HEK293T (cell line): ENCODE measurements around the gene RASD1.
A peak's percentile ranks its signal among the peaks of the same experiment; 100 is the strongest.

Experiments used
- BHLHE40 ChIP-seq: fragments of 450-650 bp; IDR thresholded peaks from 2 replicates; pipeline ENCODE4 v1.6.1; 2016; ENCODE audit warnings: mild to moderate bottlenecking, moderate library complexity, borderline replicate concordance
- ELF4 ChIP-seq: fragments of 450-650 bp; IDR thresholded peaks from 2 replicates; pipeline ENCODE4 v1.6.1; 2017; ENCODE audit warnings: antibody characterized with exemption
- FOXA1 ChIP-seq: fragments of 450-650 bp; IDR thresholded peaks from 2 replicates; pipeline ENCODE4 v1.6.1; 2016; ENCODE audit warnings: mild to moderate bottlenecking
- FOXK2 ChIP-seq: fragments of 450-650 bp; IDR thresholded peaks from 2 replicates; pipeline ENCODE4 v1.6.1; 2016; ENCODE audit warnings: mild to moderate bottlenecking
- FOXM1 ChIP-seq: fragments of 450-650 bp; IDR thresholded peaks from 2 replicates; pipeline ENCODE4 v1.6.1; 2017; ENCODE audit warnings: mild to moderate bottlenecking, borderline replicate concordance
- HDGF ChIP-seq: fragments of 450-650 bp; IDR thresholded peaks from 2 replicates; pipeline ENCODE4 v1.6.1; 2017; ENCODE audit warnings: antibody characterized with exemption, borderline replicate concordance
- L3MBTL2 ChIP-seq: fragments of 450-650 bp; conservative IDR thresholded peaks from 2 replicates; pipeline ENCODE4 v1.6.1; 2016; ENCODE audit warnings: mild to moderate bottlenecking
- PKNOX1 ChIP-seq: fragments of 450-650 bp; IDR thresholded peaks from 2 replicates; pipeline ENCODE4 v1.6.1; 2016
- SP1 ChIP-seq: fragments of 450-650 bp; IDR thresholded peaks from 2 replicates; pipeline ENCODE4 v1.6.1; 2017
- SUZ12 ChIP-seq: fragments of 450-650 bp; IDR thresholded peaks from 2 replicates; pipeline ENCODE4 v1.6.1; 2016; ENCODE audit warnings: mild to moderate bottlenecking
- TARDBP ChIP-seq: fragments of 450-650 bp; IDR thresholded peaks from 2 replicates; pipeline ENCODE4 v1.6.1; 2016

GRCh38 chr17:17476865-17477467 is 19.2 kb downstream of the RASD1 start, which contains the start of gene MED9:
- TF ChIP-seq HDGF, result no peak
- TF ChIP-seq FOXM1, result no peak
- TF ChIP-seq SUZ12, result no peak
- no peak for TF ChIP-seq ELF4
- no peak for TF ChIP-seq FOXK2
- TF ChIP-seq FOXA1, result no peak
- no peak for TF ChIP-seq SP1
- TF ChIP-seq L3MBTL2, result peak; percentile 26
- no peak for TF ChIP-seq PKNOX1
- TF ChIP-seq TARDBP, result no peak
- TF ChIP-seq BHLHE40, result no peak
